GM21528 (cell line): Measurements from ENCODE around the gene RIPOR3.

Source experiments
- ATAC-seq: cut with Tn5 transposase; IDR thresholded peaks from one replicate; pipeline ENCODE4 v1.9.1; 2021; ENCODE audit warnings: mild to moderate bottlenecking, moderate library complexity; ENCODE audit not compliant: unreplicated experiment, low FRiP score

The RIPOR3 gene

GRCh38 chr20:50690650-50691572 lies at the start of gene RIPOR3:
Gene RIPOR3 (minus strand): TSS chr20:50691542. CDS start chr20:50691128, 414 bp downstream.
- no peak for ATAC-seq

GRCh38 chr20:50737352-50737751 lies 46.0 kb upstream of the RIPOR3 start:
- no peak for ATAC-seq

- no peak for ATAC-seq
These were observed 44.5 kb upstream of the RIPOR3 start for GRCh38 chr20:50735813-50736212.

GRCh38 chr20:50734730-50735679 lies 43.7 kb upstream of the RIPOR3 start:
- no peak for ATAC-seq

- ATAC-seq: no peak
These were observed 42.5 kb upstream of the RIPOR3 start for GRCh38 chr20:50733644-50734349.

GRCh38 chr20:50731930-50732690 lies 40.8 kb upstream of the RIPOR3 start:
- peak; percentile 1 for ATAC-seq

- ATAC-seq: peak; percentile 87
These were observed 40.0 kb upstream of the RIPOR3 start, which contains the start of gene PARD6B for GRCh38 chr20:50731055-50731929. Gene PARD6B (plus strand): TSS chr20:50731580. CDS start chr20:50731787, 207 bp downstream.

- no peak for ATAC-seq
These were observed 39.4 kb upstream of the RIPOR3 start for GRCh38 chr20:50730765-50731054.

GRCh38 chr20:50729901-50730764 lies 38.8 kb upstream of the RIPOR3 start:
- ATAC-seq: peak; percentile 1

- ATAC-seq: no peak
These were observed 37.9 kb upstream of the RIPOR3 start for GRCh38 chr20:50728981-50729874.

GRCh38 chr20:50728486-50728980 lies 37.2 kb upstream of the RIPOR3 start:
- no peak for ATAC-seq

GRCh38 chr20:50727792-50728485 lies 36.6 kb upstream of the RIPOR3 start:
- no peak for ATAC-seq

- ATAC-seq: no peak
These were observed 35.8 kb upstream of the RIPOR3 start for GRCh38 chr20:50726955-50727791.

GRCh38 chr20:50725724-50726005 lies 34.3 kb upstream of the RIPOR3 start:
- no peak for ATAC-seq

GRCh38 chr20:50724851-50725723 lies 33.7 kb upstream of the RIPOR3 start:
- ATAC-seq: no peak
